Coronary artery (tissue), 2 donors: ENCODE results near the gene CALR.
"Not testable (repeated sequence)": the region's sequence is repeated elsewhere in the genome, so short reads cannot be mapped to it uniquely, and the experiment has no call there.

ENCODE experiments used
- DNase-seq: peaks from one replicate; pipeline ENCODE4 v3.0.0-alpha.2; 2017; ENCODE audit warnings: low spot score
- H3K27ac ChIP-seq, 2 donors: fragments of 200-600 bp; sonication (generic); one replicate each; pipeline ENCODE4 v1.5.1; 2016 to 2019
- H3K4me3 ChIP-seq: fragments of 200-600 bp; sonication (generic); 2 replicates; pipeline ENCODE4 v1.5.1; 2016; ENCODE audit warnings: mild to moderate bottlenecking, moderate library complexity
- TF ChIP-seq, protein P1 (sequence below): fragments of 200-600 bp; sonication (generic); IDR thresholded peaks from one replicate; pipeline ENCODE4 v1.5.1; 2019; ENCODE audit warnings: antibody characterized with exemption

CALR gene

DNA sequence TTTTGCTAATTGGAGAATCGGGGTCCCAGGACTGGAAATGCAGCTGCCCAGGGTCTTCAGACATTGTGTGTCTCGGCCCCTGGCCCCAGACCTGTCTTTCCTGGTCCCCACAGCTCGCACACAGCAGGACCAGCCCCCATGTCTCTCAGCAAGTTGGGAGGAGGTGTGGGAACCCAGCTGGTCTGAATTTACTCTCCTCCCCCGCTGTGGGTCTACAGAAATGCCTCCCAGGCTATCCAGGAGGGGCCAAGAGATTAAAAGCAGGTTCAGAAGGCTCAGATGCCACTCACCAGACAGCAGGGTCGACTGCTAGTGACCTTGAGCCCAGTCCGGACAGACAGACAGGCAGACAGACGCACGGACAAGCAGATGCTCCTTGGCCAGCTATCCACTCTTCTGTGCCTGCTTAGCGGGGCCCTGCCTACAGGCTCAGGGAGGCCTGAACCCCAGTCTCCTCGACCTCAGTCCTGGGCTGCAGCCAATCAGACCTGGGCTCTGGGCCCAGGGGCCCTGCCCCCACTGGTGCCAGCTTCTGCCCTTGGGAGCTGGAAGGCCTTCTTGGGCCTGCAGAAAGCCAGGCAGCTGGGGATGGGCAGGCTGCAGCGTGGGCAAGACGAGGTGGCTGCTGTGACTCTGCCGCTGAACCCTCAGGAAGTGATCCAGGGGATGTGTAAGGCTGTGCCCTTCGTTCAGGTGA, 31.0 kb downstream of the CALR start, which contains the start of gene DAND5:
Gene DAND5, plus strand, starts transcription at position 285 of the 697 bp plus-strand sequence. Its CDS starts 85 bp downstream, at position 370.
- Histone ChIP-seq H3K27ac (peak within 1 kb of the TSS in 1 of 2 donors; percentile 72), H3K4me3 (no peak within 1 kb of the TSS)
- TF ChIP-seq, protein P1, sequence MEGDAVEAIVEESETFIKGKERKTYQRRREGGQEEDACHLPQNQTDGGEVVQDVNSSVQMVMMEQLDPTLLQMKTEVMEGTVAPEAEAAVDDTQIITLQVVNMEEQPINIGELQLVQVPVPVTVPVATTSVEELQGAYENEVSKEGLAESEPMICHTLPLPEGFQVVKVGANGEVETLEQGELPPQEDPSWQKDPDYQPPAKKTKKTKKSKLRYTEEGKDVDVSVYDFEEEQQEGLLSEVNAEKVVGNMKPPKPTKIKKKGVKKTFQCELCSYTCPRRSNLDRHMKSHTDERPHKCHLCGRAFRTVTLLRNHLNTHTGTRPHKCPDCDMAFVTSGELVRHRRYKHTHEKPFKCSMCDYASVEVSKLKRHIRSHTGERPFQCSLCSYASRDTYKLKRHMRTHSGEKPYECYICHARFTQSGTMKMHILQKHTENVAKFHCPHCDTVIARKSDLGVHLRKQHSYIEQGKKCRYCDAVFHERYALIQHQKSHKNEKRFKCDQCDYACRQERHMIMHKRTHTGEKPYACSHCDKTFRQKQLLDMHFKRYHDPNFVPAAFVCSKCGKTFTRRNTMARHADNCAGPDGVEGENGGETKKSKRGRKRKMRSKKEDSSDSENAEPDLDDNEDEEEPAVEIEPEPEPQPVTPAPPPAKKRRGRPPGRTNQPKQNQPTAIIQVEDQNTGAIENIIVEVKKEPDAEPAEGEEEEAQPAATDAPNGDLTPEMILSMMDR = no peak
- no peak for DNase-seq

DNA sequence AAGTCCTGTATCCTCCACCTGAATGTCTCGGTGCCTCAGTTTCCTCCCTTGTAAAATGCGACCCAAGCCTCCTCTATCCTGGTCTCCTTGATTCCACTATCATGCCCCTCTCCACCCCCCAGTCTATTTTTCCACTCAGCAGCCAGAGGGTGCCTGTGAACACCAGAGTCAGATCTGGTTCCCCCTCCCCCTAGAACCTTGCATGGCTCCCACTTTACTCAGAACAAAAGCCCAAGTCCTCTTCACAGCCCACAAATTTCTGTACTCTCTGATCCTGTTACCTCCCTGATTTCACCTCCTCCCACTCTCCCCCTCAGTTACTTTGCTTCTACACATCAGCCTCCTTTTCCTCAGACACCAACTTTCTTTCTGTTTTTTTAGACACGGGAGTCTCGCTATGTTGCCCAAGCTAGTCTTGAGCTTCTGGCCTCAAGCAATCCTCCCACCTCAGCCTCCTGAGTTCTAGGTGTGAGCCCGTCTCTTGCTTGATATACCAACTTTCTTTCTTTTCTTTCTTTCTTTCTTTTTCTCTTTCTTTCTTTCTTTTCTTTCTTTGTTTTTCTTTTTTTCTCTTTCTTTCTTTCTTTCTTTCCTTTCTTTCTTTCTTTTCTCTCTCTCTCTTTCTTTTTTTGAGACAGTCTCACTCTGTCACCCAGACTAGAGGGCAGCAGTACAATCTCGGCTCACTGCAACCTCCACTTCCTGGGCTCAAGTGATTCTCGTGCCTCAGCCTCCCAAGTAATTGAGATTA, 31.8 kb downstream of the CALR start:
- peak overlapping the region in 1 of 2 donors; percentile 72 for H3K27ac ChIP-seq
- H3K4me3 ChIP-seq = no peak overlapping the region
- TF ChIP-seq, protein P1 = no peak
- DNase-seq = no peak

DNA sequence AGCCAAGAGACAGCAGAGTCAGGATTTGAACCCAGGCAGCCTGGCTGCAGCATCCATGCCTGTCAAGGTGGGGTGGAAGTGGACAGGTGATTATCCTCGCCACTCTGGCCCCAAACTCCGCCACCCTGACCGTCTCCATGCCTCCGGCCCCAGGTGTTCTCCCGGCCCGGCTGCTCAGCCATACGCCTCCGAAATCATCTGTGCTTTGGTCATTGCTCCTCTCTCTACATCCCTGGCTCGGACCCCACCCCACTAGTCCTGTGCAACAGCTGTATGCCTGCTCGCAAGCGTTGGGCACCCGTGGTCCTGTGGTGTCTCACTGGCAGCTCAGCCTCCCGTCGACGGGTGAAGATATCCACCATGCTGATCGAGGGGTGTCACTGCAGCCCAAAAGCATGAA, 34.8 kb downstream of the CALR start:
- no peak for DNase-seq
- H3K4me3 ChIP-seq = no peak overlapping the region
- H3K27ac ChIP-seq = no peak overlapping the region
- TF ChIP-seq, protein P1 = no peak

DNA sequence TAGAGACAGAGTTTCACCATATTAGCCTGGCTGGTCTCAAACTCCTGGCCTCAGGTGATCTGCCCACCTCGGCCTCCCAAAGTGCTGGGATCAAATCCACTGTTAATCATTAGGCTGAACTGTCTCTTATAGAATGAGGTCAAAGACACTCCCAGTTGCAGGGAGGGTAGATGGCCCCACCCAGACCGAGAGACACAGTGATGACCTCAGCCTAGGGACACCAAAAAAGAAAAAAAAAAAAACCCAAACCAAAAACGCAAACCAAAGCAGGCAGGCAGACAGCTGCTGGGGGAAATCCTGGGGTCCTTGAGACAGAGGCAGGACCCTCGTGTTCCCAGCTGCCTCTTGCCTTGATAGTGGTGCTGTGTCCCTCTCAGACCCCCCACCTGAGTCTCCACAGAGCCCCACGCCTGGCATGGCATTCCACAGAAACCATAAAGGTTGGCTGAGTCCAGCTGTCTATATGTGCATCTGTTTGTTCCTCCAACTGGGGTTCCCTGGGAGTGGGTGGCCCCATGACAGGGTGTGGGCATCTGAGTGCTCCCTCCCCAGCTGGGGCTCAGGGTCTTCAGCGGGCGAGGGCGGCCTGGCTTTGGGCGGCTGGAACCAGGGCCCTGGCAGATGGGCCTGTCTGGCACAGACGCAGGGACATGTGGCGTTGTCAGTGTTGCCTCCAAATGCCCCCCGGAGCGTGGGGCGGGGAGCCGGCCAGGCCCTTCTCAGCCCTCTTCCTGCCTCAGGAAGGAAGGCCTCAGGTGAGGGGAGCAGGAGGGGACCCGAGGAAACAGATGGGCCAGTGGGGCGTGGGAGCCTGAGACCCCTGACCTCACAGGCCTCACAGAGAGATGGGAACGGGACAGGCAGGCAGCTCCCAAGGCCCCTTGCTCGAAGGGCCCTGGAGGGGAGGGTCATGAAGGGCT, 36.2 kb downstream of the CALR start:
- no peak for DNase-seq
- TF ChIP-seq, protein P1 = no peak
- H3K4me3 ChIP-seq = no peak overlapping the region
- H3K27ac ChIP-seq = no peak overlapping the region

DNA sequence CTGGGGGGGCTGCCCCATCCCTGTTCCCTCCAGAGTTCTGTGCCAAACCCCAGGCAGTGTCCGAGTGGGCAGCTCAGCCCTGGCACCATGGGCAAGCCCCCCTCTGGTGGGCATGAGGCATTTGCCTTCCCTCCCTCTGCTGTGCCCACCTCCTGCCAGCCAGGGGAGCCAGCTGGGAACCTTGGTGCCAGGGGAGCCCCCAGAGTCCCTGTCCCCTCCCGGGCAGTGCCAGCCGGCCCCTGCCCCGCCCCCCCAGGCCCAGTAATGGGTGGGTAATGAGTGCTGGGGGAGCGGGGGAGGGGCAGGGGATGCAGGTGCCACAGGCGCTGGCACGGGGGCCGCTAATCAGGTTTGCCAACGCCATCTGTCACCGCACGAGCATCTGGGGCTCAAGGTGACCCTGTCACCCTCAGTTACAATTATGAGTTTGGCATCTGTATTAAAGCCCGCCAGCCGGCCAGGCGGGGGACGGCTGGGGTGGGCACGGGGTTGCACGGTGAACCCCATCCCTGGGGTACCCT, 36.9 kb downstream of the CALR start:
- TF ChIP-seq, protein P1 = no peak
- DNase-seq = no peak
- no peak overlapping the region for H3K4me3 ChIP-seq
- no peak overlapping the region for H3K27ac ChIP-seq

DNA sequence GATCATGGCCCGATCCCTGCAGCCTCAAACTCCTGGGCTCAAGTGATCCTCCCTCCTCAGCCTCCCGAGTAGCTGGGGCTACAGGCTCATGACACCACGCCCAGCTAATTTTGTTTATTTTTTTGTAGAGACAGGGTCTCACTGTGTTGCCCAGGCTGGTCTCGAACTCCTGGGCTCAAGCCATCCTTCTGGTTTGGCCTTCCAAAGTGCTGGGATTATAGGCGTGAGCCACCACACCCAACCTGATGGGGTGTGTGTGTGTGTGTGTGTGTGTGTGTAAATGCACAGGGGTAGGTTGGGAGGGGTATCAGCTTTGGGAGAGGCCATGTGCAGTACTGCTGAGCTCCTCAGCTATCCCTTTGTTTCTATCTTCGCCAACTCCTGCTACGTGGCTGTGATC, 37.7 kb downstream of the CALR start:
- not testable (repeated sequence) for H3K27ac ChIP-seq, DNase-seq

DNA sequence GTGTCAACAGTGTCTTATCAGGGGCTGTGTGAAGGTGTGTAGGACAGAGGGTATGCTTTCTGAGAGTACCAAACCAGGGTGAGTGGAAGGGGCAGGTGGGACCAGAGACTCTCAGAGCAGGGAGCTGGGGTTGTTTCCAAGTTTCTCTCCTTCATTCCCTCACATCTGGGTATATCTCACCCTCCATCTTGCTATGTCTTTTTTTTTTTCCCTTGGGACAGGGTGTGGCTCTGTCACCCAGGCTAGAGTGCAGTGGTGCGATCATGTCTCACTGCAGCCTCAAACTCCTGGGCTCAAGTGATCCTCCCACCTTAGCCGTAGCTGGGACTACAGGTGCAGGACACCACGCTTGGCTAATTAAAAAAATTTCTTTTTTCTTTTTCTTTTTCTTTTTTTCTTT, 41.6 kb downstream of the CALR start:
- no peak overlapping the region for H3K4me3 ChIP-seq
- TF ChIP-seq, protein P1 = no peak
- no peak overlapping the region for H3K27ac ChIP-seq
- no peak for DNase-seq

More for the DNA sequence above, 37.7 kb downstream of the CALR start:
- not testable (repeated sequence) for H3K4me3 ChIP-seq
